IgD-negative memory B cell (primary cell): ENCODE measurements around the gene GALNT9. TPM values are rescaled to one million over a fixed set of nuclear protein-coding genes. Genes with fewer than 3 reads are reported as not detected.
A peak's percentile ranks its signal among the peaks of the same experiment; 100 is the strongest.

Source experiments
- H3K27ac Mint-ChIP-seq, 3 donors: one replicate each; pipeline ENCODE4 v1.8.0; 2020 to 2022; ENCODE audit warnings: mild to moderate bottlenecking in 3 of 3, mixed read lengths in 3 of 3, moderate library complexity in 1 of 3
- H3K27me3 Mint-ChIP-seq: one replicate; pipeline ENCODE4 v1.8.0; 2021; ENCODE audit warnings: mixed read lengths
- H3K36me3 Mint-ChIP-seq: one replicate; pipeline ENCODE4 v1.8.0; 2020; ENCODE audit warnings: mild to moderate bottlenecking, mixed read lengths
- H3K4me1 Mint-ChIP-seq, 3 donors: one replicate each; pipeline ENCODE4 v1.8.0; 2020 to 2022; ENCODE audit warnings: mixed read lengths in 3 of 3, mild to moderate bottlenecking in 1 of 3
- H3K4me3 Mint-ChIP-seq, 4 donors: one replicate each; pipeline ENCODE4 v1.8.0; 2020 to 2022; ENCODE audit warnings: mild to moderate bottlenecking in 4 of 4, mixed read lengths in 4 of 4, moderate library complexity in 3 of 4
- H3K9me3 Mint-ChIP-seq, 3 donors: one replicate each; pipeline ENCODE4 v1.8.0; 2020 to 2021; ENCODE audit warnings: mixed read lengths in 3 of 3, mild to moderate bottlenecking in 1 of 3
- polyA plus RNA-seq: library from polyadenylated mRNA; unstranded; fragments of 300-500 nt; fragmentation: Illumina TruSeq; gene quantifications from one replicate; pipeline ENCODE4 v1.2.3, GENCODE V29; 2021

GALNT9 gene
- polyA plus RNA-seq, 1 donor from 2014 or later = 1.5 TPM

GRCh38 chr12:132292328-132293319 lies 36.8 kb downstream of the GALNT9 start:
- Mint-ChIP-seq H3K4me3 (no peak overlapping the region), H3K9me3 (no peaks in the 10 kb centered on the region), H3K36me3 (no peaks in the 10 kb centered on the region), H3K4me1 (no peaks in the 10 kb centered on the region), H3K27ac (no peak overlapping the region), H3K27me3 (peaks cover 7% of the 10 kb centered on the region)

- Mint-ChIP-seq H3K9me3 (no peaks in the 10 kb centered on the region), H3K4me1 (no peaks in the 10 kb centered on the region), H3K27ac (no peak overlapping the region)
Measured at GRCh38 chr12:132291402-132292175, 37.8 kb downstream of the GALNT9 start.

DNA sequence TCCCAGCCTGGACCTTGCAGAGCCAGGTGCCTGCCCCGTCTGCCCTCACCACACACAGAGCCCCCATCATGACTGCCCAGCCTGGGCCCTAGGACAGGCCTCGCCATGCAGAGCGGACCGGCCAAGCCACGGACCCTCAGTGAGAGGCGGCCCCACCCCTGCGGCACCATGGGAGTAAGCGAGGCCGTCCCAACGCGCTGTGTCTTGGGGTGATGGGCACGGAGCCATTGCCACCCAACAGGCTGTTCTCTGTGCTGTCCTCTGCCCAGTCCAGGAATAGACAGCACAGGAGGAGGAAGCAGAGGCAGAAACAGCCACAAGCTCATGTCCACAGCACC lies 39.2 kb downstream of the GALNT9 start:
- Mint-ChIP-seq H3K36me3 (no peaks in the 10 kb centered on the region), H3K27me3 (peaks cover 11% of the 10 kb centered on the region), H3K4me3 (no peak overlapping the region), H3K9me3 (no peaks in the 10 kb centered on the region), H3K27ac (no peak overlapping the region), H3K4me1 (peaks cover 0 to 2% (median 1%) of the 10 kb centered on the region in 3 donors)

More at GRCh38 chr12:132291402-132292175, 37.8 kb downstream of the GALNT9 start:
- peaks cover 9% of the 10 kb centered on the region for H3K27me3 Mint-ChIP-seq
- H3K4me3 Mint-ChIP-seq = no peak overlapping the region
- H3K36me3 Mint-ChIP-seq = no peaks in the 10 kb centered on the region

GRCh38 chr12:132289356-132290202 lies 39.8 kb downstream of the GALNT9 start:
- no peaks in the 10 kb centered on the region for H3K36me3 Mint-ChIP-seq
- H3K27me3 Mint-ChIP-seq = peaks cover 14% of the 10 kb centered on the region
- H3K4me1 Mint-ChIP-seq = peaks cover 0 to 2% (median 1%) of the 10 kb centered on the region in 3 donors
- no peak overlapping the region for H3K4me3 Mint-ChIP-seq
- H3K9me3 Mint-ChIP-seq = no peaks in the 10 kb centered on the region
- no peak overlapping the region for H3K27ac Mint-ChIP-seq

GRCh38 chr12:132288516-132289215 lies 40.7 kb downstream of the GALNT9 start:
- Mint-ChIP-seq H3K4me1 (peaks cover 0 to 8% (median 1%) of the 10 kb centered on the region in 3 donors), H3K36me3 (no peaks in the 10 kb centered on the region), H3K27ac (no peak overlapping the region)

DNA sequence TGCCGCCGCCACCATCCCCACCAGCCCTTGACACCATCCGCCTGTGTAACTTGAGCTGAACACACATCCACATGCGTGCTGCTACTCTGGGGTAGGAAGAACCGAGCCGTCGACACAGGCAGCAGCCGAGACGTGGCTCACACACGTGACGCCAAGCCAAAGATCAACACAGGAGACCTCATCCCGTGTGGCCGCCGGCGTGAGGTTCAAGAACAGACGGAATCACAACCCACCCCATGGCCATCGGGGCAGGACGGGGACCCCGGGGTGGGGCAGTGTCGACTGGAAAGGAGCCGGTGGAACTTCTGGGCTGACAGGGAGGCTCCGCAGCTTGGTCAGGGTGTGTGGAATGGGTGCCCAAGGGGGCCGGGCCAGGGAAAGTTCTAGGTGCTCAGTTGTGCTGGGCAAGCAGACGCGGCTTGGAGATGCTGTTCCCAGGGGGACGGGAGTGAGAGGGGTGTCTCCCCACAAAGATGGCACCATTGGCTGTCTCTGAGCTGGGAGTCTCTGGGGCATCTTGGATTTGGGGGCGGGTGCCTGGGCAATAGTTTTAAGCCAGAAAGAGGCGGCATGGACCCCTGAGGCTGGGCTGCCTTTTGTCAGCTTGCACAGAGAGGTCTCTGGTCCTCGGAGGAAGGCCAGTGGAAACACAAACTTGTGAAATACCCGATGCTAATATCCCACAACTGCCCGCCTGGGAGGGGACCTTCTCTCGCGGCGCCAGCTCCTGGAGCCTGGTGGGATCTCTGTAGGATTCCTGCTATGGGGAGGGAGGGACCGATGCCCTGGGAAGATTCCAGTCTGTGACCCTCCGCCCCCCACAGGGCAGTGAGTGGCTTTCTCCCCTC lies 41.8 kb downstream of the GALNT9 start:
- Mint-ChIP-seq H3K36me3 (no peaks in the 10 kb centered on the region), H3K27ac (no peak overlapping the region), H3K27me3 (peaks cover 17% of the 10 kb centered on the region), H3K9me3 (peaks cover 0 to 2% (median 0%) of the 10 kb centered on the region in 3 donors), H3K4me3 (no peak overlapping the region), H3K4me1 (peaks cover 0 to 8% (median 1%) of the 10 kb centered on the region in 3 donors)

More at GRCh38 chr12:132288516-132289215, 40.7 kb downstream of the GALNT9 start:
- no peak overlapping the region for H3K4me3 Mint-ChIP-seq
- H3K27me3 Mint-ChIP-seq = peaks cover 17% of the 10 kb centered on the region
- peaks cover 0 to 2% (median 0%) of the 10 kb centered on the region in 3 donors for H3K9me3 Mint-ChIP-seq

- Mint-ChIP-seq H3K27ac (no peak overlapping the region), H3K4me1 (peaks cover 0 to 8% (median 1%) of the 10 kb centered on the region in 3 donors), H3K36me3 (no peaks in the 10 kb centered on the region), H3K4me3 (no peak overlapping the region), H3K9me3 (peaks cover 0 to 2% (median 0%) of the 10 kb centered on the region in 3 donors), H3K27me3 (peaks cover 17% of the 10 kb centered on the region)
Measured at GRCh38 chr12:132286912-132287311, 42.5 kb downstream of the GALNT9 start.

GRCh38 chr12:132285991-132286681 lies 43.3 kb downstream of the GALNT9 start:
- peaks cover 0 to 2% (median 0%) of the 10 kb centered on the region in 3 donors for H3K9me3 Mint-ChIP-seq
- H3K4me3 Mint-ChIP-seq = no peak overlapping the region
- H3K36me3 Mint-ChIP-seq = no peaks in the 10 kb centered on the region
- peaks cover 17% of the 10 kb centered on the region for H3K27me3 Mint-ChIP-seq
- H3K27ac Mint-ChIP-seq = no peak overlapping the region
- peaks cover 0 to 8% (median 1%) of the 10 kb centered on the region in 3 donors for H3K4me1 Mint-ChIP-seq

- Mint-ChIP-seq H3K27me3 (peaks cover 19% of the 10 kb centered on the region), H3K27ac (no peak overlapping the region), H3K4me3 (no peak overlapping the region), H3K36me3 (no peaks in the 10 kb centered on the region), H3K4me1 (peaks cover 0 to 8% (median 1%) of the 10 kb centered on the region in 3 donors), H3K9me3 (peaks cover 0 to 2% (median 0%) of the 10 kb centered on the region in 3 donors)
Measured at GRCh38 chr12:132284827-132285741, 44.3 kb downstream of the GALNT9 start.

- Mint-ChIP-seq H3K4me3 (peak overlapping the region in 2 of 4 donors; percentile 12 to 73), H3K9me3 (peaks cover 0 to 2% (median 0%) of the 10 kb centered on the region in 3 donors), H3K4me1 (peaks cover 0 to 8% (median 1%) of the 10 kb centered on the region in 3 donors), H3K36me3 (no peaks in the 10 kb centered on the region), H3K27ac (peak overlapping the region in 1 of 3 donors; percentile 28), H3K27me3 (peaks cover 24% of the 10 kb centered on the region)
Measured at GRCh38 chr12:132284071-132284826, 45.1 kb downstream of the GALNT9 start.

- Mint-ChIP-seq H3K27ac (no peak overlapping the region), H3K4me3 (no peak overlapping the region), H3K4me1 (peaks cover 0 to 8% (median 1%) of the 10 kb centered on the region in 3 donors), H3K27me3 (peaks cover 25% of the 10 kb centered on the region), H3K9me3 (peaks cover 0 to 2% (median 0%) of the 10 kb centered on the region in 3 donors), H3K36me3 (no peaks in the 10 kb centered on the region)
Measured at GRCh38 chr12:132282950-132283771, 46.2 kb downstream of the GALNT9 start.
